Activated CD4-positive, alpha-beta T cell treated with anti-CD3 and anti-CD28 coated beads, Interleukin-2, amount 10 ng/mL, durations not matched to agents 7 days and 5 days (primary cell): ENCODE results near the gene KDF1. TPM values are rescaled to one million over a fixed set of nuclear protein-coding genes. Genes with fewer than 3 reads are reported as not detected.

Source experiments
- CTCF ChIA-PET: fragments of 350-600 bp; sonication (Branson Sonifier 250); formaldehyde crosslinking; loops from one replicate; lab custom pipeline; 2021; ENCODE audit warnings: antibody characterized with exemption; lab: Charles Lee
- POLR2A ChIA-PET: fragments of 350-600 bp; sonication (Branson Sonifier 250); formaldehyde crosslinking; loops from one replicate; lab custom pipeline; 2021; ENCODE audit warnings: antibody characterized with exemption; lab: Charles Lee
- DNase-seq: peaks from one replicate; pipeline ENCODE4 v3.0.0-alpha.2; 2020
- H3K27ac Mint-ChIP-seq: one replicate; pipeline ENCODE4 v1.8.0; 2021; ENCODE audit warnings: mild to moderate bottlenecking, moderate library complexity, mixed read lengths
- H3K27me3 Mint-ChIP-seq: one replicate; pipeline ENCODE4 v1.8.0; 2021; ENCODE audit warnings: mixed read lengths
- H3K36me3 Mint-ChIP-seq: one replicate; pipeline ENCODE4 v1.8.0; 2021; ENCODE audit warnings: low read depth, mixed read lengths
- H3K4me1 Mint-ChIP-seq: one replicate; pipeline ENCODE4 v1.8.0; 2021; ENCODE audit warnings: mixed read lengths
- H3K4me3 Mint-ChIP-seq: one replicate; pipeline ENCODE4 v1.8.0; 2021; ENCODE audit warnings: mild to moderate bottlenecking, moderate library complexity, mixed read lengths
- H3K9me3 Mint-ChIP-seq: one replicate; pipeline ENCODE4 v1.8.0; 2021; ENCODE audit warnings: mixed read lengths
- total RNA-seq, 2 experiments: library from RNA; stranded (reverse); gene quantifications; one replicate each; pipeline ENCODE4 v1.2.3, GENCODE V29; 2021

Gene KDF1
- not detected for total RNA-seq

GRCh38 chr1:26959722-26960624 is at the start of gene KDF1:
KDF1 (minus strand) TSS chr1:26960468; CDS start chr1:26952380, 8,088 bp downstream.
- Mint-ChIP-seq H3K27ac (no peak within 1 kb of the TSS), H3K36me3 (peaks cover 3% of the 10 kb centered on the region), H3K27me3 (peaks cover 52% of the 10 kb centered on the region), H3K4me3 (peak within 1 kb of the TSS; percentile 56), H3K9me3 (peaks cover 2% of the 10 kb centered on the region), H3K4me1 (peaks cover 9% of the 10 kb centered on the region)
- CTCF ChIA-PET: interaction anchor here (0.5 to 1.2 kb wide), 4 partner anchors 10 to 92 kb away, joined by 3 to 5 read pairs (median 3); no protein-coding TSS in a partner anchor
- peak; percentile 46 for DNase-seq
- POLR2A ChIA-PET: no interaction called here

GRCh38 chr1:27009601-27010197 is 49.4 kb upstream of the KDF1 start:
- no peaks in the 10 kb centered on the region for H3K9me3 Mint-ChIP-seq
- H3K27me3 Mint-ChIP-seq: peaks cover 35% of the 10 kb centered on the region
- DNase-seq: no peak
- no peak overlapping the region for H3K27ac Mint-ChIP-seq
- ChIA-PET POLR2A (no interaction called here), CTCF (interaction anchor here (1.4 to 5.9 kb wide), 2 partner anchors 12 to 34 kb away, joined by 5 to 30 read pairs; no protein-coding TSS in a partner anchor)
- no peaks in the 10 kb centered on the region for H3K36me3 Mint-ChIP-seq
- no peak overlapping the region for H3K4me3 Mint-ChIP-seq
- H3K4me1 Mint-ChIP-seq: peaks cover 11% of the 10 kb centered on the region

- Mint-ChIP-seq H3K27ac (no peak overlapping the region), H3K36me3 (no peaks in the 10 kb centered on the region), H3K4me3 (no peak overlapping the region), H3K27me3 (peaks cover 32% of the 10 kb centered on the region), H3K4me1 (peaks cover 10% of the 10 kb centered on the region), H3K9me3 (no peaks in the 10 kb centered on the region)
- DNase-seq: no peak
- CTCF ChIA-PET: interaction anchor here (5.9 kb wide), 1 partner anchor 10 kb away, joined by 30 read pairs; no protein-coding TSS in a partner anchor
- POLR2A ChIA-PET: no interaction called here
These were observed 47.8 kb upstream of the KDF1 start for GRCh38 chr1:27007909-27008582.

GRCh38 chr1:27006683-27007082 is 46.4 kb upstream of the KDF1 start:
- Mint-ChIP-seq H3K4me1 (peaks cover 5% of the 10 kb centered on the region), H3K9me3 (no peaks in the 10 kb centered on the region), H3K36me3 (no peaks in the 10 kb centered on the region), H3K4me3 (no peak overlapping the region), H3K27me3 (peaks cover 27% of the 10 kb centered on the region), H3K27ac (no peak overlapping the region)
- DNase-seq: no peak
- ChIA-PET POLR2A (interaction anchor here (0.6 kb wide), 1 partner anchor 13 kb away, joined by 4 read pairs; the partner anchor contains the start of gene TRNP1), CTCF (interaction anchor here (0.6 to 5.9 kb wide), 3 partner anchors 9 to 434 kb away, joined by 4 to 30 read pairs (median 4); no protein-coding TSS in a partner anchor)

- Mint-ChIP-seq H3K36me3 (no peaks in the 10 kb centered on the region), H3K27ac (no peak overlapping the region), H3K4me1 (peaks cover 3% of the 10 kb centered on the region), H3K4me3 (no peak overlapping the region), H3K9me3 (no peaks in the 10 kb centered on the region), H3K27me3 (peaks cover 20% of the 10 kb centered on the region)
- ChIA-PET POLR2A (no interaction called here), CTCF (no interaction called here)
- no peak for DNase-seq
These were observed 45.6 kb upstream of the KDF1 start for GRCh38 chr1:27005648-27006496.

GRCh38 chr1:27005166-27005530 is 44.9 kb upstream of the KDF1 start:
- H3K27me3 Mint-ChIP-seq: peaks cover 14% of the 10 kb centered on the region
- CTCF ChIA-PET: interaction anchor here (0.8 kb wide), 1 partner anchor 13 kb away, joined by 3 read pairs; no protein-coding TSS in a partner anchor

GRCh38 chr1:27004471-27005165 is 44.4 kb upstream of the KDF1 start:
- Mint-ChIP-seq H3K4me3 (no peak overlapping the region), H3K4me1 (peaks cover 3% of the 10 kb centered on the region), H3K36me3 (no peaks in the 10 kb centered on the region), H3K27ac (no peak overlapping the region), H3K9me3 (no peaks in the 10 kb centered on the region), H3K27me3 (peaks cover 10% of the 10 kb centered on the region)
- ChIA-PET CTCF (interaction anchor here (0.8 kb wide), 1 partner anchor 13 kb away, joined by 3 read pairs; no protein-coding TSS in a partner anchor), POLR2A (no interaction called here)
- DNase-seq: no peak

More at GRCh38 chr1:27005166-27005530, 44.9 kb upstream of the KDF1 start:
- Mint-ChIP-seq H3K9me3 (no peaks in the 10 kb centered on the region), H3K36me3 (no peaks in the 10 kb centered on the region), H3K27ac (no peak overlapping the region), H3K4me1 (peaks cover 3% of the 10 kb centered on the region), H3K4me3 (no peak overlapping the region)
- POLR2A ChIA-PET: no interaction called here
- no peak for DNase-seq

- no peak overlapping the region for H3K4me3 Mint-ChIP-seq
- H3K27me3 Mint-ChIP-seq: peaks cover 10% of the 10 kb centered on the region
- ChIA-PET POLR2A (no interaction called here), CTCF (no interaction called here)
- DNase-seq: no peak
- no peaks in the 10 kb centered on the region for H3K36me3 Mint-ChIP-seq
- H3K9me3 Mint-ChIP-seq: no peaks in the 10 kb centered on the region
- H3K4me1 Mint-ChIP-seq: peaks cover 3% of the 10 kb centered on the region
- no peak overlapping the region for H3K27ac Mint-ChIP-seq
These were observed 43.6 kb upstream of the KDF1 start for GRCh38 chr1:27003745-27004470.

- no peak overlapping the region for H3K4me3 Mint-ChIP-seq
- CTCF ChIA-PET: interaction anchor here (1.4 kb wide), 1 partner anchor 15 kb away, joined by 3 read pairs; no protein-coding TSS in a partner anchor
- peaks cover 8% of the 10 kb centered on the region for H3K4me1 Mint-ChIP-seq
- no peak for DNase-seq
- H3K27me3 Mint-ChIP-seq: peaks cover 12% of the 10 kb centered on the region
- no peaks in the 10 kb centered on the region for H3K36me3 Mint-ChIP-seq
- H3K27ac Mint-ChIP-seq: no peak overlapping the region
- H3K9me3 Mint-ChIP-seq: no peaks in the 10 kb centered on the region
- POLR2A ChIA-PET: no interaction called here
These were observed 41.5 kb upstream of the KDF1 start for GRCh38 chr1:27001570-27002360.

- CTCF ChIA-PET: interaction anchor here (1.4 kb wide), 1 partner anchor 14 kb away, joined by 3 read pairs; no protein-coding TSS in a partner anchor
- POLR2A ChIA-PET: no interaction called here
- H3K27me3 Mint-ChIP-seq: peaks cover 20% of the 10 kb centered on the region
- DNase-seq: no peak
- H3K36me3 Mint-ChIP-seq: no peaks in the 10 kb centered on the region
- no peak overlapping the region for H3K4me3 Mint-ChIP-seq
- H3K27ac Mint-ChIP-seq: no peak overlapping the region
- H3K9me3 Mint-ChIP-seq: no peaks in the 10 kb centered on the region
- peaks cover 8% of the 10 kb centered on the region for H3K4me1 Mint-ChIP-seq
These were observed 40.7 kb upstream of the KDF1 start for GRCh38 chr1:27000817-27001460.
